ENCODE measurements around the gene GSC2. TPM values are rescaled to one million over a fixed set of nuclear protein-coding genes. Genes with fewer than 3 reads are reported as not detected.

Gene GSC2, protein sequence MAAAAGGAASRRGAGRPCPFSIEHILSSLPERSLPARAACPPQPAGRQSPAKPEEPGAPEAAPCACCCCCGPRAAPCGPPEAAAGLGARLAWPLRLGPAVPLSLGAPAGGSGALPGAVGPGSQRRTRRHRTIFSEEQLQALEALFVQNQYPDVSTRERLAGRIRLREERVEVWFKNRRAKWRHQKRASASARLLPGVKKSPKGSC
- not detected in 2 replicates for total RNA-seq

DNA sequence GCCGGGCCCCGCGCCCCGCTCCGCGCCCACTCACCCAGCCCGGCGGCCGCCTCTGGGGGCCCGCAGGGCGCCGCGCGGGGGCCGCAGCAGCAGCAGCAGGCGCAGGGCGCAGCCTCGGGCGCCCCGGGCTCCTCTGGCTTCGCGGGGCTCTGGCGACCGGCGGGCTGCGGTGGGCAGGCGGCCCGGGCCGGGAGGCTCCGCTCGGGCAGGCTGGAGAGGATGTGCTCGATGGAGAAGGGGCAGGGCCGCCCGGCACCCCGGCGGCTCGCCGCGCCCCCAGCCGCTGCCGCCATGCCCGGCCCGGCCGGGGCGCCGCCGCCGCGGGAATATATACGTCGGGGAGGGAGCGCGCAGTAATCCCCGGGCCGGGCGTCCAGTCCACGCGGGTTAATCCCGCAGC lies at the start of gene GSC2:
Gene GSC2 (minus strand): TSS at position 302 of the 400 bp plus-strand sequence. CDS start 9 bp downstream, at position 293.

DNA sequence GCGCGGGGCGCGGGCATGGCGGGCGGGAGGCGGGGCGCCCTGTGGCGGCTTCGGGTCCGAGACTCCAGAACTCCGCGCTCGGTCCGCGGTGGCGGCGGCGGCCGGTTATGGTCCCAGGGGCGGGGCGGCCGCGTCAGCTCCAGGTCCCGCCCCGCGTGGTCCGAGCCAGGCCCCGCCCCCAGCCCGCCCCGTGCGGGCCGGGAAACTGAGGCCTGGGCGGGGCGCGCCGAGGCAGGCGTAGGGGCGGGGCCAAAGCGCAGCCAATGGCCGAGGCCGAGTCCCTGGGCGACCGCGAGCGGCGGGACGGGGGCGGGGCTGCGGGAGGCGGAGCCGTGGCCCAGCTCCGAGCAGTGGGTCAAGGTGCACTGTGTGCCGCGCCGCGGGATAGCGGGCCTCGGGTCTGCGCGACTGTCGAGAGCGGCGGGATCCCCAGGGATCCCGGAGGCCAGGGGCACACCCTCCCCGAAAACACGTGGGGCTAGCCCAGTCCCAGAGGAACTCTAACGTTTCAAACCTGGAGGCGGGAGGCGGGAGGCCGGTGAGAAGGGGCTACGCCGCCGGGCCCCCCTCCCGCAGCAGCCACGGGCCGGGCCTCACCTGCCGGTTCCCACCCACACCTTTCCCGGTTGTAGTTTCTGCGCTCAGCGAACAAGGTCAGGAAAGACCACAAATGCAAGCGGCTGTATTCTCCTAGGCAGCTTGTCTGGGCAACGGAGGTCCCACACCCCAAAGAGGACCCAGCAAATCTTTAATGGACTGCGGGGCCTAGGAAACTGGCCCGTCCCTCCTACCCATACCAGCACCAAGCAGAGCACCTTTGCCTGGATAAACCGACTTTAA lies 28.8 kb upstream of the GSC2 start, which contains the start of gene SLC25A1:
Gene SLC25A1 (minus strand): TSS at position 80 of the 840 bp plus-strand sequence. CDS start 63 bp downstream, at position 17.

DNA sequence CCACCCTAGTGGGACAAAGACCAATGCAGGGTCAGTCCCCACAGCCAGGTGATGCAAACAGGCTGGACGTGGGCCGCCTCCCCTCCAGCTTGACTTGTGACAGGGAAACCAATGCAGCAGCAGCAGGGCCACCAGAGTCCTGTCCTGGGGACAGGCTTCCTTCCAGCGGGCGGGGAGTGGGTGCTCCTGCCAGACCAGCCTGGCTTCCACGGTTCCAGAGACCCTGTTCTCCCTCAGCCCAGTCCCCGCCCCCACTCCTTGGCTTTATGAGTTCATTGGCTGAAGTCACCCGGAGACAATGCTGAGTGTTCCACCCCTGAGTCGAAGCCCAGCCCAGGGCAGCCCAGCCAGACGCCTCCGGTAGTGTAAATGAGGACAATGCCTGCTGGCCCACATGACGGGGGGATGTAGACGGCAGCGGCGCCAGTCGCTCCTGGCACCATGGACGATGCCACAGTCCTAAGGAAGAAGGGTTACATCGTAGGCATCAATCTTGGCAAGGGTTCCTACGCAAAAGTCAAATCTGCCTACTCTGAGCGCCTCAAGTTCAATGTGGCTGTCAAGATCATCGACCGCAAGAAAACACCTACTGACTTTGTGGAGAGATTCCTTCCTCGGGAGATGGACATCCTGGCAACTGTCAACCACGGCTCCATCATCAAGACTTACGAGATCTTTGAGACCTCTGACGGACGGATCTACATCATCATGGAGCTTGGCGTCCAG lies 19.0 kb downstream of the GSC2 start, which contains the start of gene TSSK2:
Gene TSSK2 (plus strand): TSS at position 350 of the 726 bp plus-strand sequence. CDS start 92 bp downstream, at position 442.

DNA sequence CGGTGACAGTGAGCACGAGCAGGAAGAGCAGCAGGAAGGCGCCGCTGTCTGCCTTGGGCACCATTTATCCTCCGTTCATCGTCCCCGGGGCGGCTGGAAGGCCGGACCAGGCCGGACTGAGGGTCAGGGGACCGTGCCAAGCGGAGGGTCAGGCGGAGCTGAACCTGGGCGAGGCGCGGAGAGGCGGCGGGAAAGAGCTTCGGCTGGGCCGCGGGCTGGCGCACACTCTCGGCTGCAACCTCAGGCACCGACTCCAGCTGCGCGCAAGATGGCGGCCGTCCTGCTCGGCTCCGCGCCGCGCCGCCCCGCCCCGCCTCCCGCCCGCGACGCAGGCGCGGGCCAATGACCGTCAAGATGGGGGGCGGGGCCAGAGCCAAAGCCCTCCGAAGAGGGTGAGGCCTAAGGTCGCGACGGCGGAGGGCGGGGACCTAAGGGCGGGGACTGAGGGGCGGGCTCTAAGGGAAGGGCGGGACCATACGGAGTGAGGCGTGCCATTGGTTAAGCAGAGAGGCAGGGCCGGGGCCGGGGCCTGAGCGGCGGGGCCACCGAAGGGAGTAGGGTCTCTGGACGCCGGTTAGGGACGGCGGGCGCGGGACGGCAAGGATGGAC lies 27.8 kb downstream of the GSC2 start, which contains the start of gene DGCR2:
Gene DGCR2 (minus strand): TSS at position 270 of the 609 bp plus-strand sequence. CDS start 206 bp downstream, at position 64.

Other genes starting within 250 kb of the GSC2 start
- 1.9 and 2.4 TPM in 2 replicates for gene DGCR6, start 244.0 kb downstream of the GSC2 start, total RNA-seq
- gene PRODH, start 214.0 kb downstream of the GSC2 start, total RNA-seq: not detected in 2 replicates
- 34.2 and 35.4 TPM in 2 replicates for gene DGCR2, start 27.9 kb downstream of the GSC2 start, total RNA-seq
- gene TSSK2, start 19.0 kb downstream of the GSC2 start, total RNA-seq: not detected in 2 replicates
- gene ESS2, start 5.6 kb downstream of the GSC2 start, total RNA-seq: 10.1 and 13.1 TPM in 2 replicates
- 72.6 and 94.5 TPM in 2 replicates for gene SLC25A1, start 28.4 kb upstream of the GSC2 start, total RNA-seq
- gene CLTCL1, start 141.4 kb upstream of the GSC2 start, total RNA-seq: 3.2 TPM in 2 replicates

Data from epithelial cell of umbilical artery (primary cell).